Activated T-helper 1 cell treated with Interleukin-2 at 50 U/mL for 16 hours (primary cell): ENCODE results near the gene SLC4A1.

Source experiments
- DNase-seq: peaks from one replicate; pipeline ENCODE4 v3.0.0-alpha.2; 2020; ENCODE audit warnings: low read depth

Gene SLC4A1

DNA sequence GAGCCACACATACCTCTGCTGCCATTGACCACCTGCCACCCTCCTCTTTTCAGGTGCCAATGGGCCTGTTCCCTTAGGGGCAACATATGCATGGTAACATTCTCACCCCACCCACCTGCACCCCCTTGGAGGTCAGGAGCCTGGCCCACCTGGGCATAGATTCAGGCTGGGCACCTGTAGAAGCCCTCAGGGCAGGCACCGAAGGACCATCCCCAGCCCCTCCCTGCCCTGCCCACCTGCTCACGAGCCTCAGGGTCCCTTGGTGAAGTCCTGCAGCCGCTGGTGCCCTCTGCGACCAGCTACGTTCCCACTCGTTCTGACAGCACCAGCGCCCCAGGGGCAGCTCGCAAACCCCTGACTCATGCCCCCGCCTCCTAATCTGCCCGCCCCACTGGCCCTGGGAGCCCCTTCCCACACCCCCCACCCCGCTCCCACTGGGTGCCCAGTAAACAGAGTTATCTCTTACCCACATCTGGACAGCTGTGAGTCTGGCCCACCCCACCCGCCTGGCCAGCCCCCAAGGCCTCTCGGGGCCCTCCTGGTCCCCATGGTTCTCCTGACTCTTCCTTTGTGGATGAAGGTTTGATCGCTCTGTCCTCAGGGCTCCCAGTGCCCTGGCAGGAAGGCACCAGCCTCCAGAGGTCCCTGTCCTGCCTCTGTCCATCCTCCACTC is at the start of gene SLC4A1:
TSS of gene SLC4A1 (minus strand) at position 318 of the 673 bp plus-strand sequence. CDS start 5,269 bp downstream, outside the sequence.
- DNase-seq, result no peak

DNA sequence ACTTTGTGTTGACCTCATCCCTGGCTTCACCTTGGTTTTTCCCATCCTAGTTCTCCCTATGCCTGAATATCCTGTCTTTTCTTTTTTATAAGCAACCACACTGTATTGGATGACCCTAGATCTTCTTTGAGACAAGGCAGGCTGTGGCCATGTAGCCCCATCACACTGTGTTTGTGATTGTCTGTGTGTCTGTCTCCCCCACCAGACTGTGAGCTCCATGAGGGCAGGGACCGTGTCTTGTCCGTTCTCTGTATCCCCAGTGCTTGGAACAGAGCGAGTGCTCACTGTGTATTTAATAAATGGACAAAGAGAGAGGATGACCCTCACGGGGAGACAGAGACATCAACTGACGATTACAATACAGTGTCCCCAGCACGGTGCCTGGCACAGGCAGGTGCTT is 49.6 kb upstream of the SLC4A1 start:
- DNase-seq, result no peak

DNA sequence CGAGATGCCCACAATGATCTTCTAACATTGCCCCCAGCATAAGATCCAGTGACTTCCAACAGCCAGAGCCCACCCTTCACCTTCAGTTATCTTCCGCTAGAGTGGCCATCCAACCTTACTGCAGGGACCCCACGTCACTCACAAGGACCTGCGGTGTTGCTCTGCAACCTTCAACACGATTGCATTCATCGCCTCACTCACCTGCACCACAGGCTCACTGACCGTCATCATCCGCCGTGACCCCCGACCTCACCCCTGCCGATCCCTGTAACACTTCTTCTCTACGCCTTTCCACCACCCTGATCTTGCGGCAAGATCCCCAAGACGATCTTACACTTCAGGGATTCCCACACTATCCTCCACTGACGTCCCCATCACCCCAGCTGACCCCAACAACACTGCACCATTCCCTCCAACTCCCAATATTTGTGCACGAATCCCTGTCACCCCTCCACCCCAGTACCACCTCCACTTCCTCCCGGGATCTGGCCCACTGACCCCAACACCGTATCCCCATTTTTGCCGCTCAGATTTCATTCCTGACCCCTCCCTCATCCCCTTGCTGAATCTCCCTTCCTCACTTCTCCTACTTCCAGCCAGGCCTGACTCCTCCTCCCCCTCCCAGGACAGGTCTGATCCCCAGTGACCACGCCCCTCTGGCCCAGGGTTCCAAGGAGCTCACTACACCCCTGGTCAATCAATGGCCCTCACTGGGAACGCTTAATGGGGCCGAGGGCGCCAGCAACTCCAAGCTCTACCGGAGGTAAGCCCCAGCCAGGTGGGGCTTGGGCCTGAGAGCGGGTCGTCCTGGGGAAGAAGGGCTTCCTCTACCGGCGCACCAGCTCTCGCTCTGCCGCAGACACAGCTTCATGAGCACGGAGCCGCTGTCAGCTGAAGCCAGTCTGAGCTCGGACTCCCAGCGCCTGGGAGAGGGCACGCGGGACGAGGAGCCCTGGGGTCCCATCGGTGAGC is 48.1 kb upstream of the SLC4A1 start:
- no peak for DNase-seq

DNA sequence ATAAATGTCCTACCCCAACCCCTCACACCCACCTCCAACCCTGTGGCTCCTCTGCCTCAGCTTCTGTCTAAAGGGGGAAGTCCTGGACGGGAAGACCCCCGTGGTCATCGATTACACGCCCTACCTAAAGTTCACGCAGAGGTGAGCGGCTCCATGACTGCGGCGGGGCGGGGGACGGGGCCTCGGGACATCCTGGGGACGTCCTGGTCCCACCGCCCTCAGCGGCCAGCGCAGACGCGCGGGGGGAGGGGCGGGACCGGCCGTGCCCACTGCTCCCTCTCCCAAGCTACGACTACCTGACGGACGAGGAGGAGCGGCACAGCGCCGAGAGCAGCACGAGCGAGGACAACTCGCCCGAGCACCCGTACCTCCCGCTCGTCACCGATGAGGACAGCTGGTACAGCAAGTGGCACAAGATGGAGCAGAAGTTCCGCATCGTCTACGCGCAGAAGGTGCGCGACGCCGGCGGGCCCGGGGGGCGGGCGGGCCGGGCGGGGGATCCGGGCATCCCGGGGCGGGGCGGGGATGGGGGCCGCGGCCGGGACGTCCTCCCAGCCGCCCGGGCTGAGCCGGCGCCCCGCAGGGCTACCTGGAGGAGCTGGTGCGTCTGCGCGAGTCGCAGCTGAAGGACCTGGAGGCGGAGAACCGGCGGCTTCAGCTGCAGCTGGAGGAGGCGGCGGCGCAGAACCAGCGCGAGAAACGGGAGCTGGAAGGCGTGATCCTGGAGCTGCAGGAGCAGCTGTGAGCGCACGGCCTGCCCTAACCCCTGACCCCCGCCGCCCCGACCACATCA is 47.1 kb upstream of the SLC4A1 start:
- no peak for DNase-seq

- DNase-seq, result no peak
These were observed 46.6 kb upstream of the SLC4A1 start for GRCh38 chr17:44314524-44314868.

- DNase-seq, result no peak
These were observed 46.1 kb upstream of the SLC4A1 start for GRCh38 chr17:44314031-44314430.

DNA sequence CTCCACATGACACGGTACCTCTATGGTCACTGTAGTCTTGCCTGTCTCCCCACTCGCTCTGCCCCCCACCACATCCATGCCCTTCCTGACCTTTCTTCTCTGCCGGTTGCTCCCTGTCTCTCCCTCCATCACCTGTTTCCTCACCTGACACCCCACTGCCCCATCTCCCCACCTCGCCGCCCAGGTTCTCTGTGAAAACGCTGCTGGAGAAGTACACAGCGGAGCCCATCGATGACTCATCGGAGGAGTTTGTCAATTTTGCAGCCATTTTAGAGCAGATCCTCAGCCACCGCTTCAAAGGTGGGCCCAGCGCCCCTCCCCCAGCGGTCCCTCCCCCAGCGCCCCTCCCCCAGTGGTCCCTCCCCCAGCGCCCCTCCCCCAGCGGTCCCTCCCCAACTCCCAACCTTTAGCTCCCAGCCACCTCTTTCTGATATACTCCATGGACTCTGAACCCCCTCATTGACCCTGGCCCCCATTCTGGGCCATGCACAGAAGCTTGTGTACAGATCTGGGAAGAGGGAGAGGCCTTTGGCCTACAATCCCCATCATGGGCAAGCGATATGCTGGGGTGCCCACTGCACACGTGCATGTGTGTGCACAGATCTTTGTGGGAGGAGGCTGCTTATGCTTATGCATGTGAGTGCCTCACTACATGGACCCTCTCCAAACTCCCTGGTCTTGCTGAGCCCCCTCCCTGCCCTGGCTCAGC is 44.6 kb upstream of the SLC4A1 start:
- no peak for DNase-seq

- DNase-seq, result no peak
These were observed 43.7 kb upstream of the SLC4A1 start for GRCh38 chr17:44311562-44312181.

- no peak for DNase-seq
These were observed 42.9 kb upstream of the SLC4A1 start for GRCh38 chr17:44310609-44311376.

DNA sequence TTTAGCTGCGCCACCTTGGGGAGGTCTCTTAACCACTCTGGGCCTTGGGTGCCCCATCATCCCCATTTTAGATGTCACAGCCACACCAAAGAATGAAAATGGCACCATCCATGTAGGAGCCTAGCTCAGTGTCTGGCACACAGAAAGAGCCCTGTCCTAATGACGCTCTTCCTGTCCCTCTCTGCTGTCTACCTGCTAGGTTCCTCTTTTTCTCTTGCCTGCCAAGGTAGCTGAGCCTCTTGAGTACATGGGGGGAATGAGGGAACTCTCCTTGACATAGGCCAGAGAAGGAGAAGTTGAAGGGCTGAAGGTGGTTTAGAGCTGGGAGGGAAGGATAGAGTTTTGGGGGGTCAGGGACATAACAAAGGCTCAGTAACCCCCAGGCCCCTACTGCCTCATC is 42.3 kb upstream of the SLC4A1 start:
- DNase-seq, result no peak

- no peak for DNase-seq
These were observed 41.5 kb upstream of the SLC4A1 start for GRCh38 chr17:44309472-44309871.

GRCh38 chr17:44308865-44309264 is 40.9 kb upstream of the SLC4A1 start:
- no peak for DNase-seq

DNA sequence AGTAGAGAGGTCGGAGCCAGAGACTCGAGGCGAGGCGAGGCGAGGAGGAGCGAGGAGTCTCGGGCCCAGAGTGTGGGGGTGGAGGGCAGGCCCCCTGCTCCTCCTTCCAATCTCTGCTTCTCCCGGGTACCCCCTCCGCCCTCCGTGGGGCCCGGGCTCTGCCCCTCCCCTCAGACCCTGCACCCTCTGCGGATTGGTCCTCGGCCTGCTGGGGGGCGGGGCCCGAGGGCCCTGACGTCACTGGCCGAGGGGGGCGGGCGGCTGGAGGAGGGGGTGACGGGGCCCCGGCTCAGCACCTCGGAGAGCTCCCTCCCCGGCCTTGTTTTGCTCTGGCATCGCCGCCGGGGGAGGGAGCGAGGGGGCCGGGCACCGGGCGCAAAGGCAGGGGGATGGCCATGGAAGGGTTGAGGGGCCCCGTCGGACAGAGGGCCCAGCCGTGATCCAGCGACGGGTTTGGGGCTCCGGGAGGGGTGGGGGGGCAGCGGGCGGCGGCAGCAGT is 40.4 kb upstream of the SLC4A1 start, which contains the start of gene RUNDC3A:
TSS of gene RUNDC3A (plus strand) at position 282 of the 499 bp plus-strand sequence. CDS start 232 bp downstream, outside the sequence.
- peak; percentile 75 for DNase-seq

- no peak for DNase-seq
These were observed 39.7 kb upstream of the SLC4A1 start for GRCh38 chr17:44307387-44308186.

DNA sequence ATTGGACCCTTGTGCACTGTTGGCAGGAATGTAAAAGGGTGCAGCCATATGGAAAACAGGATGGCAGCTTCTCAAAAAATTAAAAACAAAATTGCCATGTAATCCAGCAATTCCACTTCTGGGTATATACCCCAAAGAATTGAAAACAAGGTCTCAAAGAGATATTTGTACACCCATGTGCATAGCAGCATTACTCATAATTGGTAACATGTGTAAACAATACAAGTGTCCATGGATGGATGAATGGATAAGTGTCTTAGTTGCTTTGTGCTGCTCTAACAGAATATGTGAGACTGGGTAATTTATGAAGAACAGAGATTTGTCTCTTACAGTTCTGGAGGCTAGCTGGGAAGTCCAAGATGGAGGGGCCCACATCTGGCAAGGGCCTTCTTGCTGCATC is 36.7 kb upstream of the SLC4A1 start:
- DNase-seq, result no peak

DNA sequence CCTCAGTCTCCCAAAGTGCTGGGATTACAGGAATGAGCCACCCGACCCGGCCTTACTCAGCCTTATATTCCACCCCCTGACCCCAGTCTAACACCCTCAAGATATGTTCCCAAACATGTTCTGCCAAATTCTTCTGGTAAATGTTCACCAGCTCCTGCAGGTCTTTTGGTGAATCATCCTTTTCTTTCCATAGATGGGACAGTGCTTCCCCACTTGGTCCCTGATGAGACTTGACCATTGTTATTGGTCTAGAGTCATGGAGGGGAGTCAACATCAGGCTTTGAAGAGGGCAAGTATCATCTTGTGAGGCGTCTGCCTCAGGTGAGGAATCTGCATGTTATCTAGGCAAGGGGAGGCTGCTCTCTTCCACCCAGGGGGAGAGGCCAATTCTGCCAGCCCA is 30.0 kb upstream of the SLC4A1 start:
- no peak for DNase-seq

- no peak for DNase-seq
These were observed 25.7 kb upstream of the SLC4A1 start for GRCh38 chr17:44293509-44294226.

GRCh38 chr17:44287651-44288050 is 19.7 kb upstream of the SLC4A1 start:
- DNase-seq, result no peak

- no peak for DNase-seq
These were observed 16.1 kb upstream of the SLC4A1 start for GRCh38 chr17:44284024-44284400.
